Subcutaneous abdominal adipose tissue (tissue), 5 donors: ENCODE data around the gene LGR6.

ENCODE experiments used
- H3K27ac ChIP-seq: one replicate; pipeline ENCODE4 v1.7.0; 2013; ENCODE audit warnings: low read depth, mild to moderate bottlenecking, inconsistent platforms, low read length, moderate library complexity
- H3K27me3 ChIP-seq, 5 donors: one replicate each; pipeline ENCODE4 v1.7.0; 2013; ENCODE audit warnings: low read length in 5 of 5, inconsistent platforms in 1 of 5; ENCODE audit not compliant: control insufficient read depth in 5 of 5, insufficient read depth in 4 of 5
- H3K36me3 ChIP-seq, 5 donors: one replicate each; pipeline ENCODE4 v1.7.0; 2013; ENCODE audit warnings: low read length in 5 of 5; ENCODE audit not compliant: control insufficient read depth in 5 of 5, insufficient read depth in 5 of 5
- H3K4me1 ChIP-seq, 5 donors: one replicate each; pipeline ENCODE4 v1.7.0; 2013; ENCODE audit warnings: low read length in 5 of 5, mild to moderate bottlenecking in 3 of 5, moderate library complexity in 1 of 5; ENCODE audit not compliant: control insufficient read depth in 5 of 5, insufficient read depth in 5 of 5
- H3K4me3 ChIP-seq, 5 donors: one replicate each; pipeline ENCODE4 v1.7.0; 2013; ENCODE audit warnings: low read length in 5 of 5, low read depth in 1 of 5
- H3K9ac ChIP-seq, 5 donors: one replicate each; pipeline ENCODE4 v1.7.0; 2013; ENCODE audit warnings: low read length in 5 of 5, mild to moderate bottlenecking in 4 of 5, moderate library complexity in 3 of 5
- H3K9me3 ChIP-seq, 5 donors: one replicate each; pipeline ENCODE4 v1.7.0; 2013; ENCODE audit warnings: low read length in 5 of 5; ENCODE audit not compliant: control insufficient read depth in 5 of 5
- donor health status: healthy.
- donor health status: healthy.
- donor health status: healthy.
- donor health status: healthy.
- donor health status: healthy.

LGR6 gene

GRCh38 chr1:202272103-202272845, 78.7 kb downstream of the LGR6 start:
- H3K36me3 ChIP-seq, result no peaks in the 10 kb centered on the region
- H3K4me1 ChIP-seq, result no peaks in the 10 kb centered on the region
- H3K27me3 ChIP-seq, result peaks cover 0 to 12% (median 9%) of the 10 kb centered on the region in 5 donors
- H3K9ac ChIP-seq, result no peak overlapping the region
- H3K9me3 ChIP-seq, result no peaks in the 10 kb centered on the region
- H3K27ac ChIP-seq, result no peak overlapping the region
- no peak overlapping the region for H3K4me3 ChIP-seq

GRCh38 chr1:202274611-202275010, 81.0 kb downstream of the LGR6 start:
- Histone ChIP-seq H3K9ac (no peak overlapping the region), H3K27ac (no peak overlapping the region), H3K27me3 (peaks cover 0 to 14% (median 9%) of the 10 kb centered on the region in 5 donors), H3K4me1 (no peaks in the 10 kb centered on the region), H3K4me3 (no peak overlapping the region), H3K9me3 (no peaks in the 10 kb centered on the region), H3K36me3 (no peaks in the 10 kb centered on the region)

GRCh38 chr1:202275061-202275770, 81.6 kb downstream of the LGR6 start:
- no peaks in the 10 kb centered on the region for H3K4me1 ChIP-seq

GRCh38 chr1:202276081-202276715, 82.6 kb downstream of the LGR6 start:
- H3K9ac ChIP-seq, result no peak overlapping the region
- peaks cover 0 to 12% (median 3%) of the 10 kb centered on the region in 5 donors for H3K27me3 ChIP-seq
- peaks cover 0 to 2% (median 0%) of the 10 kb centered on the region in 5 donors for H3K4me1 ChIP-seq
- H3K9me3 ChIP-seq, result no peaks in the 10 kb centered on the region
- no peak overlapping the region for H3K27ac ChIP-seq
- H3K4me3 ChIP-seq, result no peak overlapping the region
- H3K36me3 ChIP-seq, result no peaks in the 10 kb centered on the region

More at GRCh38 chr1:202275061-202275770, 81.6 kb downstream of the LGR6 start:
- Histone ChIP-seq H3K9me3 (no peaks in the 10 kb centered on the region), H3K27ac (no peak overlapping the region), H3K9ac (no peak overlapping the region), H3K27me3 (peaks cover 0 to 16% (median 9%) of the 10 kb centered on the region in 5 donors), H3K4me3 (no peak overlapping the region), H3K36me3 (no peaks in the 10 kb centered on the region)

- Histone ChIP-seq H3K9ac (no peak overlapping the region), H3K36me3 (no peaks in the 10 kb centered on the region), H3K27ac (no peak overlapping the region), H3K4me3 (no peak overlapping the region), H3K27me3 (peaks cover 0 to 14% (median 3%) of the 10 kb centered on the region in 5 donors), H3K9me3 (no peaks in the 10 kb centered on the region), H3K4me1 (peaks cover 0 to 9% (median 5%) of the 10 kb centered on the region in 5 donors)
Measured at GRCh38 chr1:202276920-202277319, 83.3 kb downstream of the LGR6 start.

- Histone ChIP-seq H3K4me3 (no peak overlapping the region), H3K27me3 (peaks cover 0 to 19% (median 3%) of the 10 kb centered on the region in 5 donors), H3K9me3 (no peaks in the 10 kb centered on the region), H3K27ac (no peak overlapping the region), H3K9ac (no peak overlapping the region), H3K4me1 (peaks cover 2 to 25% (median 23%) of the 10 kb centered on the region in 5 donors), H3K36me3 (no peaks in the 10 kb centered on the region)
Measured at GRCh38 chr1:202278751-202279150, 85.2 kb downstream of the LGR6 start.

GRCh38 chr1:202279806-202280205, 86.2 kb downstream of the LGR6 start:
- Histone ChIP-seq H3K4me3 (no peak overlapping the region), H3K9ac (no peak overlapping the region), H3K9me3 (no peaks in the 10 kb centered on the region), H3K27me3 (peaks cover 0 to 20% (median 4%) of the 10 kb centered on the region in 5 donors), H3K4me1 (peaks cover 2 to 26% (median 23%) of the 10 kb centered on the region in 5 donors), H3K36me3 (no peaks in the 10 kb centered on the region), H3K27ac (no peak overlapping the region)

- H3K36me3 ChIP-seq, result no peaks in the 10 kb centered on the region
- no peak overlapping the region for H3K9ac ChIP-seq
- H3K4me3 ChIP-seq, result no peak overlapping the region
- H3K27me3 ChIP-seq, result peaks cover 0 to 19% (median 4%) of the 10 kb centered on the region in 5 donors
- H3K27ac ChIP-seq, result no peak overlapping the region
- H3K4me1 ChIP-seq, result peaks cover 2 to 26% (median 23%) of the 10 kb centered on the region in 5 donors
- no peaks in the 10 kb centered on the region for H3K9me3 ChIP-seq
Measured at GRCh38 chr1:202280595-202280994, 87.0 kb downstream of the LGR6 start.

GRCh38 chr1:202281316-202282024, 87.9 kb downstream of the LGR6 start:
- H3K4me1 ChIP-seq, result peaks cover 2 to 26% (median 23%) of the 10 kb centered on the region in 5 donors
- H3K9me3 ChIP-seq, result no peaks in the 10 kb centered on the region
- H3K27ac ChIP-seq, result no peak overlapping the region
- H3K27me3 ChIP-seq, result peaks cover 0 to 19% (median 4%) of the 10 kb centered on the region in 5 donors
- H3K4me3 ChIP-seq, result no peak overlapping the region
- no peak overlapping the region for H3K9ac ChIP-seq
- H3K36me3 ChIP-seq, result no peaks in the 10 kb centered on the region
